Chondrocyte (in vitro differentiated cells): Measurements from ENCODE around the gene C1QL4. TPM values are rescaled to one million over a fixed set of nuclear protein-coding genes. Genes with fewer than 3 reads are reported as not detected.
A peak's percentile ranks its signal among the peaks of the same experiment; 100 is the strongest.

Experiments
- DNase-seq: peaks from one replicate; pipeline ENCODE4 v3.0.0; 2021; ENCODE audit warnings: mixed read lengths, low spot score
- H3K27ac Mint-ChIP-seq: one replicate; pipeline ENCODE4 v1.8.0; 2021; ENCODE audit warnings: mild to moderate bottlenecking, moderate library complexity, mixed read lengths; ENCODE audit not compliant: unreplicated experiment
- H3K27me3 Mint-ChIP-seq: 2 replicates; pipeline ENCODE4 v1.8.0; 2021; ENCODE audit warnings: low read depth, mixed read lengths
- H3K36me3 Mint-ChIP-seq: 2 replicates; pipeline ENCODE4 v1.8.0; 2021; ENCODE audit warnings: low read depth, mixed read lengths
- H3K4me1 Mint-ChIP-seq: 2 replicates; pipeline ENCODE4 v1.8.0; 2021; ENCODE audit warnings: low read depth, mild to moderate bottlenecking, mixed read lengths
- H3K4me3 Mint-ChIP-seq: one replicate; pipeline ENCODE4 v1.8.0; 2021; ENCODE audit warnings: mild to moderate bottlenecking, moderate library complexity, mixed read lengths; ENCODE audit not compliant: unreplicated experiment
- H3K9me3 Mint-ChIP-seq: 2 replicates; pipeline ENCODE4 v1.8.0; 2021; ENCODE audit warnings: low read depth, mixed read lengths
- CTCF ChIP-seq: fragments of 200-600 bp; sonication (generic); IDR thresholded peaks from 2 replicates; pipeline ENCODE4 v1.5.0; 2021; ENCODE audit warnings: antibody characterized with exemption, mild to moderate bottlenecking, moderate library complexity
- total RNA-seq: library from RNA; stranded (reverse); gene quantifications from 3 replicates; pipeline ENCODE4 v1.2.1, GENCODE V29; 2021

Gene C1QL4
- total RNA-seq, 1 donor from 2014 or later = 0.60 TPM

- no peak for TF ChIP-seq CTCF
- Mint-ChIP-seq H3K4me3 (no peak overlapping the region), H3K27ac (no peak overlapping the region), H3K9me3 (no peaks in the 10 kb centered on the region), H3K36me3 (no peaks in the 10 kb centered on the region), H3K27me3 (peaks cover 20% of the 10 kb centered on the region), H3K4me1 (peaks cover 3% of the 10 kb centered on the region)
- DNase-seq = no peak
Observed at GRCh38 chr12:49309386-49309785, 27.6 kb downstream of the C1QL4 start.

- Mint-ChIP-seq H3K4me1 (peaks cover 3% of the 10 kb centered on the region), H3K9me3 (no peaks in the 10 kb centered on the region), H3K4me3 (no peak overlapping the region), H3K27me3 (peaks cover 34% of the 10 kb centered on the region), H3K36me3 (peaks cover 1% of the 10 kb centered on the region), H3K27ac (peak overlapping the region; percentile 41)
- TF ChIP-seq CTCF = no peak
- DNase-seq = no peak
Observed at GRCh38 chr12:49305762-49306510, 31.1 kb downstream of the C1QL4 start.

DNA sequence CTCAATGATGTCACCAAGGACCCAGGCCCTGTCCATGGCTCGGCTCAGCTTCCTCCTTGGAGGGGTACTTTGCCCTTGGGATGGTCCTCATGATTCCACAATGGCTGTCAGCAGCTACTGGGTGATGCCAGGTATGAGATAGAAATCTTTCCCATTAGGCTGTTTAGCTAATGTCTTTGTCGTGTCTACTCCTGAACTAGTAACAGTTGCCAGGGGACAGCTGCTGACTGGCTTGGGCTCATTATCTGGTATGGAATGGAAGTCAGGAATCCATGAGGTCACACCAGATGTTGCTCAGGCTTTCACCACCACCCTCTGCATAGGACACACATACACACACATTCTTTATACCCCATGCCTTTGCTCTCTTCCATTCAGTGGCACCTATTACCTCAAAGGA lies 32.8 kb downstream of the C1QL4 start:
- Mint-ChIP-seq H3K27ac (no peak overlapping the region), H3K4me3 (no peak overlapping the region), H3K36me3 (peaks cover 1% of the 10 kb centered on the region), H3K4me1 (peaks cover 3% of the 10 kb centered on the region), H3K27me3 (peaks cover 32% of the 10 kb centered on the region), H3K9me3 (no peaks in the 10 kb centered on the region)
- DNase-seq = no peak
- TF ChIP-seq CTCF = no peak

GRCh38 chr12:49301760-49302159 lies 35.2 kb downstream of the C1QL4 start:
- Mint-ChIP-seq H3K4me3 (no peak overlapping the region), H3K36me3 (peaks cover 1% of the 10 kb centered on the region), H3K9me3 (no peaks in the 10 kb centered on the region), H3K4me1 (peaks cover 9% of the 10 kb centered on the region), H3K27me3 (peaks cover 47% of the 10 kb centered on the region), H3K27ac (no peak overlapping the region)
- DNase-seq = no peak
- no peak for TF ChIP-seq CTCF

GRCh38 chr12:49298160-49298559 lies 38.8 kb downstream of the C1QL4 start:
- Mint-ChIP-seq H3K36me3 (peaks cover 1% of the 10 kb centered on the region), H3K4me1 (peaks cover 10% of the 10 kb centered on the region), H3K27ac (no peak overlapping the region), H3K27me3 (peaks cover 42% of the 10 kb centered on the region), H3K4me3 (no peak overlapping the region), H3K9me3 (no peaks in the 10 kb centered on the region)
- peak; percentile 37 for DNase-seq
- peak; percentile 41 for TF ChIP-seq CTCF
